ENCODE data around the gene CCDC28B.

DNA sequence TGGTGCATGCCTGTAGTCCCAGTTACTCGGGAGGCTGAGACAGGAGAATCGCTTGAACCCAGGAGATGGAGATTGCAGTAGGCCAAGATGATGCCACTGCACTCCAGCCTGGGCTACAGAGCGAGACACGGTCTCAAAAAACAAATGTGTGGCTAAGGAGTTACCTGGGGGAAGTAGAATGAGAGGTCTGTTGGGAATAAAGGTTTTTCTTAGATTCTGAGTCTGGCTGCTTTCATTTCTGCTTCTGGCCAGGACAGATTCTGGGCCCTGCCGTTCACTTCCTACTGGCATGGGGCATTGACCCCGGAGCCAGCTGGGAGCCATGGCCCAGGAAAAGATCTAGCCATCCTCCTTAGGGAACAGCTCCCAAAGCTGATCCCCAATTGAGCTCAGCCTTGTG lies 8.1 kb downstream of the CCDC28B start:
- no peak for TF ChIP-seq POLR2A (IDR thresholded peaks at IDR 0.05; ENCODE audit: low read length)
- no peak for TF ChIP-seq GATA1 (IDR thresholded peaks at IDR 0.05; ENCODE audit: low read depth, low read length)
